GM23338 (cell line): ENCODE results near the gene NPTXR.

Experiments
- CTCF ChIP-seq, 2 experiments: fragments of 200-600 bp in 1 of 2; sonication (generic) in 1 of 2; conservative IDR thresholded peaks; 2 replicates each; pipeline versions ENCODE4 v1.5.1 to v1.6.1; 2016 to 2017; ENCODE audit warnings: antibody characterized with exemption in 2 of 2, low read depth in 2 of 2, mild to moderate bottlenecking in 2 of 2, moderate library complexity in 1 of 2
- EZH2 ChIP-seq: fragments of 200-600 bp; sonication (generic); IDR thresholded peaks from one replicate; pipeline ENCODE4 v1.8.0; 2017; ENCODE audit warnings: antibody characterized with exemption, mild to moderate bottlenecking, low read depth; ENCODE audit not compliant: unreplicated experiment
- EZH2phosphoT487 ChIP-seq: fragments of 200-600 bp; sonication (generic); IDR thresholded peaks from one replicate; pipeline ENCODE4 v1.8.1; 2018; ENCODE audit warnings: antibody characterized with exemption; ENCODE audit not compliant: unreplicated experiment
- POLR2AphosphoS5 ChIP-seq: IDR thresholded peaks from 2 replicates; pipeline ENCODE4 v1.6.1; 2016; ENCODE audit warnings: antibody characterized with exemption, low read depth
- REST ChIP-seq: IDR thresholded peaks from one replicate; pipeline ENCODE4 v1.6.1; 2018; ENCODE audit warnings: antibody characterized with exemption; ENCODE audit not compliant: unreplicated experiment

DNA sequence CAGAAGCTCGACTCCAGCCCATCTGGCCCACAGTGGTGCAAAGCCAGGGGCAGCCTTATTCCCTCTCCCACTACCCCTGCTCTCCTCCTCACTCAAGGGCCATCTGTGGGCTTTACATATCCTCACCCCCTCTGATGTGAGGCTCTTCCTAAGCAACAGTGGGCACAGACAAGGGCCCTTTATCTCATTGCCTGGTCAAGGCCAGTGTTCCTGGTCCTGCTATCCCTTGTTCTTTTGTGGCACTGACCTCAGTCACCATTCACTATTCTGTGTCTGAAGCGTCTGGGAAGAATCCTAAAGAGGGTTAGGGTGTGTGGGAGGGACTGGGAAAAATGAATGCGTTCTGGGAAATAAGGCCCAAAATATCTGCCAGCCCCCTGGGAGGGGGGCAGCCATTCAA lies 57.2 kb downstream of the NPTXR start:
- TF ChIP-seq CTCF (conservative IDR thresholded peaks at IDR 0.05; ENCODE audit: low read depth in 2 of 2): no peak
- TF ChIP-seq POLR2AphosphoS5: no peak
- TF ChIP-seq EZH2phosphoT487: no peak
- no peak for TF ChIP-seq REST
- no peak for TF ChIP-seq EZH2
